H1 (cell line): ENCODE results near the gene KIAA1328.

Experiments
- BACH1 ChIP-seq: IDR thresholded peaks from 2 replicates; pipeline ENCODE4 v1.6.1; 2012; ENCODE audit warnings: low read length, improper control_type of control experiment
- EZH2 ChIP-seq: fragments of 200-600 bp; sonication (generic); IDR thresholded peaks from 2 replicates; pipeline ENCODE4 v1.7.1; 2012; ENCODE audit warnings: low read depth, mild to moderate bottlenecking, moderate library complexity, low read length, inconsistent platforms; ENCODE audit not compliant: severe bottlenecking
- MAFK ChIP-seq: IDR thresholded peaks from 2 replicates; pipeline ENCODE4 v1.6.1; 2012; ENCODE audit warnings: low read depth, mild to moderate bottlenecking, improper control_type of control experiment, low read length
- POLR2AphosphoS5 ChIP-seq: IDR thresholded peaks from 2 replicates; pipeline ENCODE4 v1.6.1; 2011; ENCODE audit warnings: low read depth, low read length
- TBP ChIP-seq: IDR thresholded peaks from 2 replicates; pipeline ENCODE4 v1.6.1; 2011; ENCODE audit warnings: low read depth, low read length, improper control_type of control experiment
- YY1 ChIP-seq: IDR thresholded peaks from 2 replicates; pipeline ENCODE4 v1.6.1; 2011; ENCODE audit warnings: low read depth, mild to moderate bottlenecking, low read length
- TF ChIP-seq, protein P1 (sequence below), 3 experiments: IDR thresholded peaks; 1 replicate in 2 of 3; 2 replicates in 1 of 3; pipeline versions ENCODE4 v1.5.1 to v1.6.1; 2011; ENCODE audit warnings: low read length in 3 of 3, mild to moderate bottlenecking in 3 of 3, inconsistent platforms in 2 of 3, low read depth in 1 of 3, moderate library complexity in 1 of 3; ENCODE audit not compliant: insufficient read depth in 1 of 3; ENCODE audit errors: control extremely low read depth in 1 of 3

GRCh38 chr18:37161491-37161890 is 332.6 kb downstream of the KIAA1328 start:
- TF ChIP-seq MAFK: no peak
- TF ChIP-seq TBP: no peak
- TF ChIP-seq, protein P1, sequence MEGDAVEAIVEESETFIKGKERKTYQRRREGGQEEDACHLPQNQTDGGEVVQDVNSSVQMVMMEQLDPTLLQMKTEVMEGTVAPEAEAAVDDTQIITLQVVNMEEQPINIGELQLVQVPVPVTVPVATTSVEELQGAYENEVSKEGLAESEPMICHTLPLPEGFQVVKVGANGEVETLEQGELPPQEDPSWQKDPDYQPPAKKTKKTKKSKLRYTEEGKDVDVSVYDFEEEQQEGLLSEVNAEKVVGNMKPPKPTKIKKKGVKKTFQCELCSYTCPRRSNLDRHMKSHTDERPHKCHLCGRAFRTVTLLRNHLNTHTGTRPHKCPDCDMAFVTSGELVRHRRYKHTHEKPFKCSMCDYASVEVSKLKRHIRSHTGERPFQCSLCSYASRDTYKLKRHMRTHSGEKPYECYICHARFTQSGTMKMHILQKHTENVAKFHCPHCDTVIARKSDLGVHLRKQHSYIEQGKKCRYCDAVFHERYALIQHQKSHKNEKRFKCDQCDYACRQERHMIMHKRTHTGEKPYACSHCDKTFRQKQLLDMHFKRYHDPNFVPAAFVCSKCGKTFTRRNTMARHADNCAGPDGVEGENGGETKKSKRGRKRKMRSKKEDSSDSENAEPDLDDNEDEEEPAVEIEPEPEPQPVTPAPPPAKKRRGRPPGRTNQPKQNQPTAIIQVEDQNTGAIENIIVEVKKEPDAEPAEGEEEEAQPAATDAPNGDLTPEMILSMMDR (IDR thresholded peaks at IDR 0.05; ENCODE audit: control extremely low read depth in 1 of 3, insufficient read depth in 1 of 3, low read depth in 1 of 3, low read length in 3 of 3): no peak
- TF ChIP-seq BACH1: no peak
- no peak for TF ChIP-seq POLR2AphosphoS5
- TF ChIP-seq YY1: no peak
- TF ChIP-seq EZH2: no peak
